Hepatocyte (in vitro differentiated cells): ENCODE results near the gene TRIM69. TPM values are rescaled to one million over a fixed set of nuclear protein-coding genes. Genes with fewer than 3 reads are reported as not detected.

ENCODE experiments used
- DNase-seq: peaks from one replicate; pipeline ENCODE4 v3.0.0-alpha.2; 2016; ENCODE audit warnings: low spot score
- H2AFZ ChIP-seq: fragments of 200-600 bp; sonication (generic); 2 replicates; pipeline ENCODE4 v1.6.0; 2016; ENCODE audit warnings: antibody characterized with exemption, mild to moderate bottlenecking
- H3K27ac ChIP-seq: fragments of 200-600 bp; sonication (generic); 2 replicates; pipeline ENCODE4 v1.5.1; 2016; ENCODE audit warnings: mild to moderate bottlenecking
- H3K27me3 ChIP-seq: fragments of 200-600 bp; sonication (generic); 2 replicates; pipeline ENCODE4 v1.6.1; 2016
- H3K36me3 ChIP-seq: fragments of 200-600 bp; sonication (generic); replicated peaks from 2 replicates; pipeline ENCODE4 v1.5.1; 2016; ENCODE audit warnings: low read depth; ENCODE audit not compliant: insufficient read depth
- H3K4me1 ChIP-seq: fragments of 200-600 bp; sonication (generic); 2 replicates; pipeline ENCODE4 v1.5.1; 2016; ENCODE audit warnings: mild to moderate bottlenecking, moderate library complexity; ENCODE audit not compliant: insufficient read depth
- H3K4me2 ChIP-seq: fragments of 200-600 bp; sonication (generic); 2 replicates; pipeline ENCODE4 v1.6.0; 2016
- H3K4me3 ChIP-seq: fragments of 200-600 bp; sonication (generic); 2 replicates; pipeline ENCODE4 v1.5.1; 2016; ENCODE audit warnings: mild to moderate bottlenecking
- H3K79me2 ChIP-seq: fragments of 200-600 bp; sonication (generic); 2 replicates; pipeline ENCODE4 v1.6.0; 2017; ENCODE audit warnings: mild to moderate bottlenecking
- H3K9me2 ChIP-seq: fragments of 200-600 bp; sonication (generic); replicated peaks from 2 replicates; pipeline ENCODE4 v1.6.0; 2017; ENCODE audit warnings: mild to moderate bottlenecking; ENCODE audit not compliant: insufficient read depth
- H3K9me3 ChIP-seq: fragments of 200-600 bp; sonication (generic); 2 replicates; pipeline ENCODE4 v1.5.1; 2016; ENCODE audit warnings: low read depth, mild to moderate bottlenecking
- H4K20me1 ChIP-seq: fragments of 200-600 bp; sonication (generic); 2 replicates; pipeline ENCODE4 v1.6.0; 2016; ENCODE audit warnings: mild to moderate bottlenecking; ENCODE audit not compliant: insufficient read depth, poor library complexity, severe bottlenecking
- EZH2 ChIP-seq: fragments of 200-600 bp; sonication (generic); IDR thresholded peaks from 2 replicates; pipeline ENCODE4 v1.6.1; 2016; ENCODE audit warnings: antibody characterized with exemption, mild to moderate bottlenecking, borderline replicate concordance
- EZH2phosphoT487 ChIP-seq: fragments of 200-600 bp; sonication (generic); IDR thresholded peaks from one replicate; pipeline ENCODE4 v1.6.1; 2018; ENCODE audit warnings: antibody characterized with exemption, mild to moderate bottlenecking, low read depth, moderate library complexity; ENCODE audit not compliant: unreplicated experiment, severe bottlenecking
- WGBS: methylation state at CpG from one replicate; pipeline ENCODE4 v1.1.6; 2016; ENCODE audit warnings: low lambda C conversion rate; ENCODE audit errors: missing lambda C conversion rate; 5-methylcytosine and 5-hydroxymethylcytosine counted together
- polyA plus RNA-seq: library from polyadenylated mRNA; unstranded; fragments of >200 nt; fragmentation: Nextera tagmentation; extraction: Ambion mirVana; gene quantifications from 2 replicates; pipeline ENCODE4 v1.2.1, GENCODE V29; 2016
- total RNA-seq: library from RNA; depleted of rRNA; stranded (reverse); fragments of >200 nt; gene quantifications from 2 replicates; pipeline ENCODE4 v1.2.3, GENCODE V29; 2014
- TF ChIP-seq, protein P1 (sequence below): fragments of 200-600 bp; sonication (generic); IDR thresholded peaks from 2 replicates; pipeline ENCODE4 v1.5.1; 2016; ENCODE audit warnings: antibody characterized with exemption, mild to moderate bottlenecking; ENCODE audit not compliant: poor library complexity

The TRIM69 gene
- total and polyA plus RNA-seq, 2 experiments from 2014 or later, result 6.5 to 11.0 TPM

DNA sequence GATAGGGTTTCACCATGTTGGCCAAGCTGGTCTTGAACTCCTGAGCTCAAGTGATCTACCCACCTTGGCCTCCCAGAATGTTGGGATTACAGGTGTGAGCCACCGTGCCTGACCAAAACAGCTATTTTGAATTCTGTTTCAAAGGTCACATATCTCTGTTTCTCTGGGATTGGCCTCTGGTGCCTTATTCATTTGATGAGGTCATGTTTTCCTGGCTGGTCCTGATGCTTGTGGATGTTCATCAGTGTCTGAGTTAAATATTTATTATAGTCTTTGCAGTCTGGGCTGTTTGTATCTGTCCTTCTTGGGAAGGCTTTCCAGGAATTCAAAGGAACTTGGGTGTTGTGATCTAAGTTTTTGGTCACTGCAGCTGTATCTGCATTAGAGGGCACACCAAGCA lies 30.3 kb upstream of the TRIM69 start:
- Histone ChIP-seq H3K27ac (no peak overlapping the region), H3K79me2 (peaks cover 10% of the 10 kb centered on the region), H4K20me1 (no peaks in the 10 kb centered on the region), H3K4me1 (no peaks in the 10 kb centered on the region), H3K27me3 (no peaks in the 10 kb centered on the region), H3K4me3 (no peak overlapping the region), H3K36me3 (no peaks in the 10 kb centered on the region), H3K9me3 (no peaks in the 10 kb centered on the region), H3K4me2 (no peak overlapping the region), H3K9me2 (no peaks in the 10 kb centered on the region), H2AFZ (no peak overlapping the region)
- no peak for DNase-seq
- no peak for TF ChIP-seq EZH2
- TF ChIP-seq EZH2phosphoT487, result no peak
- TF ChIP-seq, protein P1, sequence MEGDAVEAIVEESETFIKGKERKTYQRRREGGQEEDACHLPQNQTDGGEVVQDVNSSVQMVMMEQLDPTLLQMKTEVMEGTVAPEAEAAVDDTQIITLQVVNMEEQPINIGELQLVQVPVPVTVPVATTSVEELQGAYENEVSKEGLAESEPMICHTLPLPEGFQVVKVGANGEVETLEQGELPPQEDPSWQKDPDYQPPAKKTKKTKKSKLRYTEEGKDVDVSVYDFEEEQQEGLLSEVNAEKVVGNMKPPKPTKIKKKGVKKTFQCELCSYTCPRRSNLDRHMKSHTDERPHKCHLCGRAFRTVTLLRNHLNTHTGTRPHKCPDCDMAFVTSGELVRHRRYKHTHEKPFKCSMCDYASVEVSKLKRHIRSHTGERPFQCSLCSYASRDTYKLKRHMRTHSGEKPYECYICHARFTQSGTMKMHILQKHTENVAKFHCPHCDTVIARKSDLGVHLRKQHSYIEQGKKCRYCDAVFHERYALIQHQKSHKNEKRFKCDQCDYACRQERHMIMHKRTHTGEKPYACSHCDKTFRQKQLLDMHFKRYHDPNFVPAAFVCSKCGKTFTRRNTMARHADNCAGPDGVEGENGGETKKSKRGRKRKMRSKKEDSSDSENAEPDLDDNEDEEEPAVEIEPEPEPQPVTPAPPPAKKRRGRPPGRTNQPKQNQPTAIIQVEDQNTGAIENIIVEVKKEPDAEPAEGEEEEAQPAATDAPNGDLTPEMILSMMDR, result no peak
- whole genome bisulfite sequencing, result 81% methylated on average over 1 of the region's 1 CpG

DNA sequence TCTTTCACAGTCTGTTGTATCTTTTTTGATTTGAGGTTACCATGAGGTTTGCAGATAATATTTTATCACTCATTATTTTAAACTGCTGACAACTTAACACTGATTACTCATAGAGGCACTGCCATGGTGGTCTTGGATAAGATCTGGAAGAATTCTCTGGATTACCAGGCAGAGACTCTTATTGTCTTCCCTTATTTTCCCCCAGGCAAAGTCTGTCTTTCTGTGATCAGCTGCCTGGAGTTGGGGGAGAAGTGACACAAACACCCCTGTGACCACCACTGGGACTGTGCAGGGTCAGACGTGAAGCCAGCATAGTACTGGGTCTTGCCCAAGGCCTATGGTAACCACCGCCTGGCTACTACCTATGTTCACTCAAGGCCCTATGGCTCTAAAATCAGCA lies 29.9 kb upstream of the TRIM69 start:
- H3K4me1 ChIP-seq, result no peaks in the 10 kb centered on the region
- H4K20me1 ChIP-seq, result no peaks in the 10 kb centered on the region
- H3K79me2 ChIP-seq, result peaks cover 10% of the 10 kb centered on the region
- no peaks in the 10 kb centered on the region for H3K9me3 ChIP-seq
- DNase-seq, result no peak
- H3K36me3 ChIP-seq, result no peaks in the 10 kb centered on the region
- H3K4me3 ChIP-seq, result no peak overlapping the region
- H2AFZ ChIP-seq, result no peak overlapping the region
- no peak overlapping the region for H3K4me2 ChIP-seq
- peak overlapping the region; percentile 84 for H3K27ac ChIP-seq
- WGBS, result 88% methylated on average over 2 of the region's 2 CpGs
- no peaks in the 10 kb centered on the region for H3K9me2 ChIP-seq
- TF ChIP-seq EZH2phosphoT487, result no peak
- TF ChIP-seq EZH2, result no peak
- TF ChIP-seq, protein P1, result no peak
- H3K27me3 ChIP-seq, result no peaks in the 10 kb centered on the region

DNA sequence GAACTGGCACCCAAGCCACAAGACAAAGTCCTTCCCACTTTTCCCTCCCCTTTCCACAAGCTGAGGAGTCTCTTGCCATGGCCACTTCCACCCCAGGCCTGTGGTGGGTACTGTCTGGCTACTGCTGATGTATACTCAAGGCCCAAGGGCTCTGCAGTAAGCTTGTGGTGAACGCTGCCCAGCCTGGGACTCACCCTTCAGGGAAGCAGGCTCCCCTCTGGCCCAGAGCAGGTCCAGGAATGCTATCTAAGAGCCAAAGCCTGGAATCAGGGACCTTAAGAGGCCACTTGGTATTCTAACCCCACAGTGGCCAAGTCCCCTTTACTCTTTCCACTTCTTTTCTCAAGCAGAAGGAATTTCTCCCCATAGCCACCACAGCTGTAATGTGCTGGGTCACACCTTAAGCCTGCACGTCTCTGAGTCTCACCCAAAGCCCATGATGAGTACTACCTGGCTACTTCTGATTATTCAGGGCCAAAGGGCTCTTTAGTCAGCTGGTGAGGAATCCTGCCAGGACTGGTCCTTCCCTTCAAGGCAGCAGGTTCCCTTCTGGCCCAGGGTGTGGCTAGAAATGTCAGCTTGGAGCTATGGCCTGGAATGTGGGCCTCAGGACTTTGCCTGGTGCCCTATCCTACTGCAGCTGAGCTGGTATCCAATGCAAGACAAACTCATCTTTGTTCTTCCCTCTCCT lies 29.2 kb upstream of the TRIM69 start:
- Histone ChIP-seq H3K36me3 (no peaks in the 10 kb centered on the region), H3K4me2 (no peak overlapping the region), H4K20me1 (peaks cover under 1% of the 10 kb centered on the region), H3K79me2 (peaks cover 14% of the 10 kb centered on the region), H3K27ac (peak overlapping the region; percentile 84), H3K4me1 (no peaks in the 10 kb centered on the region), H2AFZ (no peak overlapping the region), H3K4me3 (no peak overlapping the region), H3K9me2 (no peaks in the 10 kb centered on the region), H3K27me3 (no peaks in the 10 kb centered on the region), H3K9me3 (no peaks in the 10 kb centered on the region)
- peak; percentile 66 for DNase-seq
- 75% methylated on average over 2 of the region's 2 CpGs for WGBS
- TF ChIP-seq, protein P1, result no peak
- TF ChIP-seq EZH2phosphoT487 (no peak), EZH2 (no peak)
